ENCODE measurements around the gene CCT7. TPM values are rescaled to one million over a fixed set of nuclear protein-coding genes. Genes with fewer than 3 reads are reported as not detected.

CCT7 gene
- total RNA-seq, 1 experiment from 2014 or later, result 538 TPM

- H3K9me2 ChIP-seq (replicated peaks; ENCODE audit: low read length), result no peaks in the 10 kb centered on the region
- H2AFZ ChIP-seq (ENCODE audit: low read length), result no peak overlapping the region
- H3K27me3 ChIP-seq (ENCODE audit: low read length), result no peaks in the 10 kb centered on the region
- no peak overlapping the region for H3K27ac ChIP-seq (ENCODE audit: low read length)
- no peaks in the 10 kb centered on the region for H4K20me1 ChIP-seq (ENCODE audit: low read length)
- intact Hi-C loops (cut with micrococcal nuclease), result no loop called here
- CTCF ChIA-PET, result no interaction called here
- H3K9ac ChIP-seq (ENCODE audit: low read length), result no peak overlapping the region
- H3K4me2 ChIP-seq (ENCODE audit: low read length), result no peak overlapping the region
- H3F3A ChIP-seq (ENCODE audit: low read length, unreplicated experiment), result no peaks in the 10 kb centered on the region
- no peaks in the 10 kb centered on the region for H3K79me2 ChIP-seq (ENCODE audit: low read length)
- ATAC-seq (no peak), DNase-seq (no peak)
- no TSS peak for BruUV-seq (replicated peaks)
- POLR2A ChIA-PET (ENCODE audit: unreplicated experiment), result no interaction called here
- H3K9me3 ChIP-seq (ENCODE audit: low read length), result no peaks in the 10 kb centered on the region
- H3K4me1 ChIP-seq (ENCODE audit: insufficient read depth, low read length), result no peaks in the 10 kb centered on the region
- no peak overlapping the region for H3K4me3 ChIP-seq (ENCODE audit: low read length)
- no peak for TF ChIP-seq EZH2phosphoT487 (IDR thresholded peaks at IDR 0.05; ENCODE audit: borderline replicate concordance, low read length)
- TF ChIP-seq EZH2 (IDR thresholded peaks at IDR 0.05; ENCODE audit: low read length, unreplicated experiment), result no peak
- TF ChIP-seq CTCF (conservative IDR thresholded peaks at IDR 0.05; ENCODE audit: low read depth, low read length), result no peak
- H3K36me3 ChIP-seq (ENCODE audit: low read depth, low read length), result no peaks in the 10 kb centered on the region
Observed at GRCh38 chr2:73259276-73259675, 25.2 kb downstream of the CCT7 start.

GRCh38 chr2:73259704-73260337, 25.7 kb downstream of the CCT7 start:
- no peak overlapping the region for H3K27ac ChIP-seq (ENCODE audit: low read length)

More at GRCh38 chr2:73259704-73260337, 25.7 kb downstream of the CCT7 start:
- Histone ChIP-seq H3K4me3 (ENCODE audit: low read length) (no peak overlapping the region), H3K27me3 (ENCODE audit: low read length) (no peaks in the 10 kb centered on the region), H3K36me3 (ENCODE audit: low read depth, low read length) (no peaks in the 10 kb centered on the region), H2AFZ (ENCODE audit: low read length) (no peak overlapping the region), H3K9ac (ENCODE audit: low read length) (no peak overlapping the region), H3K9me2 (replicated peaks; ENCODE audit: low read length) (no peaks in the 10 kb centered on the region), H3F3A (ENCODE audit: low read length, unreplicated experiment) (no peaks in the 10 kb centered on the region), H3K79me2 (ENCODE audit: low read length) (no peaks in the 10 kb centered on the region), H3K4me1 (ENCODE audit: insufficient read depth, low read length) (no peaks in the 10 kb centered on the region), H3K4me2 (ENCODE audit: low read length) (no peak overlapping the region), H3K9me3 (ENCODE audit: low read length) (no peaks in the 10 kb centered on the region), H4K20me1 (ENCODE audit: low read length) (no peaks in the 10 kb centered on the region)
- BruUV-seq (replicated peaks), result no TSS peak
- ChIA-PET POLR2A (ENCODE audit: unreplicated experiment) (no interaction called here), CTCF (interaction anchor here (0.6 kb wide), 1 partner anchor 1450 kb away, joined by 4 read pairs; no protein-coding TSS in a partner anchor)
- intact Hi-C loops (cut with micrococcal nuclease), result no loop called here
- no peak for DNase-seq
- ATAC-seq, result no peak
- no peak for TF ChIP-seq EZH2phosphoT487 (IDR thresholded peaks at IDR 0.05; ENCODE audit: borderline replicate concordance, low read length)
- no peak for TF ChIP-seq CTCF (conservative IDR thresholded peaks at IDR 0.05; ENCODE audit: low read depth, low read length)
- TF ChIP-seq EZH2 (IDR thresholded peaks at IDR 0.05; ENCODE audit: low read length, unreplicated experiment), result no peak

Measured in PC-3 (cell line).